ENCODE data around the gene VTI1A.

Gene VTI1A

DNA sequence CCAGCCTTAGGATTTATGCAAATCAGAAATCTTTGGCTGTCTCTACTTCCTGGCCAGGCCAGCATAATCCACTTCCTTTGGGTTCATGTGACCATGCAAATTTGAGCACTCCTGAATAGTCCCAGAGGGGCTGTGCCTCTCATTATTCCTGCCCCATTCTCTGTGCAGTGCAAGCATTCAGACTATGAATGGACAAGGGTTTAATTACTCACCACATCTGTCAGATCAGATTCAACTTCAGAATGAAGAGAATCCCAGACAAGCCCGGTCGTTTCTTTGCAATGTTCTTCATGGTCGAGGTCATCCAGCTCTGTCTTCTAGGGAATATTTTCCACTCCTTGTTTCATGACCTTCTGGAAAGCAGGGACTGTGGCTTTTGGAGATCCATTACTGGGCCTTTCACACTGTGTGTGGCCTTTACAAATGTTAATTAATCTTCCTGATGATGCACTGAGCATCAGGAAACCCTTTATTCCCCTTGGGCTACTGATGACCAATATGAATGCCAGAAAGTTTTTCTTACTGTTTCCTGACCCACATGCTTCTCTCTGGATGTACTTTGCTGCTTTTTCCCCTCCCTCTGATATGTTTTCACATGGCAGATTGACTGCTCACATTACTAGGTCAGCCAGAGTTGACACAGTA lies 285.4 kb downstream of the VTI1A start:
- no peak for DNase-seq

DNA sequence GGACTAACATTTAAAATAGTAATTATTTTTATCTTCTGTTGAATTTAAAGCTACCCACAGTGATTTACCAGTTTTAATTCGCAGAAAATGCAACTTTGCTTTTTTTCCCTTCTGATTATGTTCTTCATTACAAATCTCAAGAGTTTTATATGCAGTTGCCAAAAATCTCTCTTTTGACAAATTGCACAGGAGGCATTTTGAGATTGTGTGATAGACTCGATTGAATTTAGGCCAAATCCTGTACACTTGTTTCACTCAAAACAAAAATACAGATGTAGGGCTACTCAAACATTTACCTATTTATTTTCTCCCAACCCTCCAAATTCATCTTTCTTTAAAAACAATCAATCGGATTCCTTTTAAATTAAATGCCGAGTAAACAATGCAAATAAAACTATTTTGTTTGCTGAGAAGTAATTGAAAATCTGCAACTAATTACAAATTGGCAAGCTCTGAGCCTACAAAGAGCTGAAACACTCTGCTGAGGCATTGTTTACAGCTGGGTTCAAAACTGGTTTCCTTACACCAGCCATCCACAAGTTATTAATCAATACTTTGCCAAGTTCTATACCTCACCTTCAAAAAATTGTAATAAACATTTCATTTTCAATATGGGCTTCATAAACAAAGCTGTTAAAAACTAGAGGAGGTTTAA lies 288.2 kb downstream of the VTI1A start:
- DNase-seq = no peak

DNA sequence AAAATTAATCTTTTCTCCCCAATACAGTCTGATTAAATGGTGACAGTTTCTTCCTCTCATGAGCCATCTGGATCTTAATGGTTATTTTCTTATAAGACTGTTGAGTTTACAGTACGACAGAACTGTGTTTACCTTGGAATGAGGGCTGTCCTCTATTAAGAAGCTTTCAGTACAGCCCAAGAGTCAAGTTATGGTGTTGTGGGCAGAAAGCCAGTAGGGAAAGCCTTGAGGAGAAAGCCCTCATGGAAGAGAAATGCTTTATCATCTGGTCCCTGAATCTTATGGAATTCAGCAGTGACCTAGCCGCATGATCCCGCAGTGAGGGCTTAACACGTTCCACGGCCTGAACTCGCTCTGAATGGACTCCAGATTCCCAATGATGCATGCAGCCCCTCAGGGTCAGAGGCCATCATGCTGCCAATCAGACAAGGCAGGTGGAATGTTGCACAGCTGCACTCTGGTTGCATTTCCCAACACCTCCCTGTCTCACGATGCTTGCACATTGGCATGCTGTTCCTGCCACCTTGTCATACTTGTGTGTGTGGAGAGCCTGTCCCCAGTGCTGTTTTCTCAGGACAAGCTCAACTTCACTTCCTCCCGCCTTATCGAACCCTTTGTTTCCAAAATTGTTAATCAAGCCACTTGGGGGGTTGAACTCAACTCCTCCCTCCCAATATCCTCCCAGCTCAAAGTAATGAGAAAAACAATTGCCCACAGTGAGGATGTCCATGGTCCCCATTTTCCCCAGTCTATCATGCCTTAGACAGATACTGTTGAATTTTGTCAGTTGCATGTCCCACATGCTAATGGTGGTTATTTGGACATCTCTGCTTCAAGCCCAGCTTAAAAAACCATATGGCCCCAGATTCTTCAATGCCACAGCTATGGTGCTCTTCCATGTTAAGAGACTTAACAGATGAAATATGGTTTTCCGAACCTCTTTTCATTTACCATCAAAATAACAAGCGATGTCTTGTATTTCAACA lies 291.9 kb downstream of the VTI1A start:
- no peak for DNase-seq

DNA sequence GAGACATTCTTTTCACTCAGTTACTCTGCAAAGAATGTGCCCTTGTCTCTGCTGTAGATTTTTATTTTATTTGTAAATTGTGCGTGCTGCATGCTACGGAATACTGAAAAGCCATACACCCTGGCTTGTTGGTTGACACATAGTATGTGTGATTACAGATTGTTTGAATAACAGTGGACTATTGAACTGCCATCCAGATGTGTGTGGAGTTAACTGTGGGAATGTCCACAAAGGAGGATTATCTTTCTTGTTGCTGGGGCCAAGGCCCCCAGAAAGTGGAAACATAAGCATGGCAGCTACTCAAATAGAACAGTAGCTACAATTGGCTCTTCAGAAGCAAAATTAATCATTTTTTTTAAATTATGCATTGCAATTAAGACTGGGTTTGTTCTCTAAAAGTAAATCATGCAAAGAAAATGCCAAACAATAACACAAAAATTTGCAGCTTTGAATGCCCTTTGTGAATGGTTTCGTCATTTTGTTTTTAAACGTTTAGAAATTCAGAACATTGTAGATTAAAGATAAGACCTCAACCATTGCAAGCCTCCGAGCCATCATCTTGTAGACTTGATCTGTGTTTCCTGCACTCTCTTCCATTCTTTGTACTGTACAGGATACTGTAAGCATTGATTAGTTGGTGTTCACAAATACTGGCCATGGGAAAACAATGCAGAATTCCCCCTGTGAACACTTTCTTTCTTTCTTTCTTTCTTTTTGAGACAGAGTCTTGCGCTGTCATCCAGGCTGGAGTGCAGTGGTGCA lies 292.8 kb downstream of the VTI1A start:
- DNase-seq = no peak

DNA sequence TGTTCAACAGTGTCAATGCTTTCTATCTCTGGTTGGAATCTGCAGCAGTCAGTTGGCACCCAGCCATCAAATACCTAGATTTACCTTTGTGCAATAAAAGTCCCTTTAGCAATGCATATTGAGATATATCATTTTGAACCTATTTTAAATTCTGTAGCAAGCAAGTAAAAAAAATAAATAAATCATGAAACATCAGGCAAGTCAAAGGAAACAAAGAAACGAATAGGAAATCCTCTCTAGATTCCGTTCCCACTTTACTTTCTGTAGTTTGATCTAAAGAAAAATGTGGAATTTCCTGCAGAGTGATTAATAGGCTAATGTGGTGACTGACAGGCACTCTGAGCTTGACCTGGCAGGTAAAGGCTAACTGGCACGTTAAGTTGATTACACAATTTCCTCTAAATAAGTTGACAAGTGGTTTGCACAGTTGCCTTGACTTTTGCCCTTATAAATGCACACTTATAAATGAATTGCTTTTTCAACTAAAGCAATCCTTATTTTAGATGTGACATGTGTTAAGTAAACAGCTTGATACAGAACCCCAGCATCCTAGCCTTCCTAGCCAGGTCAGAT lies 294.9 kb downstream of the VTI1A start:
- no peak for DNase-seq

DNA sequence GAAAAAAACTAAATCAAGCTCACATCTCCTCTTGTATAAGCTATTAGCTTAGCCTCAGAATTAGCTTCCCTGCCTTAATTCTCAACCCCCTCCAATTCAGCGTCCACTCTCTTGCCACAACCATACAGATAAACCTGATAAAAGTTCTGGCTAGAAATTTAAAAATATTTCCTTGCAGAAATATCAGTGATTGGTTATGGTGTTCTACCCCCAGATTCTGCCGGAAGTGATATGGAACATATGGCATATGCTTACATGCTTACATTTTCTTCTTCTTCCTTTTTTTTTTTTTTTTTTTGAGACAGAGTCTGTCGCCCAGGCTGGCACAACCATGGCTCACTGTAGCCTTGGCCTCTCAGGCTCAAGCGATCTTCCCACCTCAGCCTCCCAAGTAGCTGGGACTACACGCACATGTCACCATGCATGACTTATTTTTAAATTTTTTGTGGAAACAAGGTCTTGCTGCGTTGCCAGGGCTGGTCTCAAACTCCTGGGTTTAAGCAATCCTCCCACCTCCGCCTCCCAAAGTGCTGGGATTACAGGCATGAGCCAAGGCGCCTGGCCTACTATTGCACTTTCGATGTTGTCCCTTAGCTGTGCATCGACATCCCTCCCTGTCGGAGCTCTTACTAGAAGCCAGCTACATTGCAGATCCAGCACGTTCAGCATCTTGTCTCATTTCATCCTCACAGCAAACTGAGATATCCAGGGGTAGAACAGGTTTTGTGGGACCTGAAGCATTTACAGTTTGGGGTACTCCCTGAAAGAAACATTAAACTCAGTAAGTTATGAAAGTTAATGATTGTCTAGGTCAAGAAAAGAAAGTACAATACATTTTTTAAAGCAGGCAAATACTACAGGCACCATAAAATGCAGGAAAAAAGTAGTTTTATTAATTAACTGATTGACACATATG lies 297.4 kb downstream of the VTI1A start:
- DNase-seq = no peak

DNA sequence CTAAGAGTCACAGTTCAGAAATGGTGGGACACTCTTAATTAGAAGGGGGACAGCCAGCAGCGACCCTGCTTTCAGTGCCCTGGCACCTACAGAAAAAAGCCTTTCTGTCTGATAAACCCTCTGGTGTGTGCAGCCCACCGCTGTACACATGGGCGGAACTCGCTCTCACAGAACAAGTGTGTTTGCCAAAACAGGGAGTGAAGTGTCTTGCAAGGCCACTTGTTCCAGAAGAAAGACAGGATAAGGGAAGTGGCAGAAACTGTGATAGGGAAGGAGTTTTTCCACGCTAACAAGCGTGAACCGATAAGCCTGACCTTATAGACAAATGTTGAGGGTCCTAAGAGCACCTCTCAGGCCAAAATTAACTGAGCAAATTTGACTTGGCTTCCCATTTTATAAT lies 299.3 kb downstream of the VTI1A start:
- no peak for DNase-seq

DNA sequence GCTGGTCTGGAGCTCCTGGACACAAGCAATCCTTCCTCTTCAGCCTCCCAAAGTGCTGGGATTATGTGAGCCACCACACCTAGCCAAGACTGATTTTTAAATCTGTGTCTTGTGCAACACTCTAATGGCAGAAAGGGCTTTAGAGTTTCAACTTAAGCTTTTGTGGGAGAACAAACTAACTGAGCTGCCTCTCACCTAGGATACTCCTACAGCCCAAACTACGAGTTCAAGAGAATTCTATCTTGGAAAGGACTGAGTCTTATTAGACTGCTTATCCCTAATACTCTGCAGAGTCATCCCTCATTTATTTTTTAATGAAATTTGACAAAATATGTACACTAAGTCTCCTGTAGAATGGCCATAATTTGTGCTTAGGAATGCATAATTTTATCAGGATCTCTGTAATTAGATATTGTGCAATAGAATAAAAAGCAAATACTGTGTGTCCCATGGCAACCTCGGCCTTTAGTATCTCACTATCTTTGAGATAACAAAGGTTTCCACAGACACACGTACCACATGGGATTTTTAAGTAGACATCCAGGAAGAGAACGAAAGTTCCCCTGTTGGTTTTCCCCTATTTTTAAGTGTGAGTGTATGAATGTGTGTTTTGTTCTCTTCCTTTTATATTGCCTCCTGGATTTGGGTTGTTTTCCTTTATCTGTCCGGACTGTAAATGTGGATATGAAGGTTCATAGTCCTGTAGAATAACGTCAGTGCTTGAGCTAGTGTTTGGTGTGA lies 303.6 kb downstream of the VTI1A start:
- DNase-seq = no peak

DNA sequence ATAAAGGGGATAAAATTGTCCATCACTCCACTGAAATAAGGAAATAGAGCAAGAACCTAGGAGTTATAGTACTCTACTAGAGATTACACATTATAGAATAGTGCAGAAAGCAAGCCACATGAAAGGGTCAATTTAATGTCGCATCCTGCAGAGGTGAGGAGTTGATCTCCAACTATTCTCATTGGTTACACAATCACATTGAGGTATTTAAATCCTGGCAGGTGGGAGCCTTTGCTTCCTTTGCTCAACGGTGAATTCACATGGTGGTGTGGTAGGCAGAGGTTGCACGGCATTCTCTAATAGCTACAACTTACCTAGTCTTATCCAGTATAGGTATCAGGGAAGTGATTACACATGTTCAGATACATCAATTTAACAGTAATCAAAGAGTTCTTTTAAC lies 304.6 kb downstream of the VTI1A start:
- DNase-seq = no peak

DNA sequence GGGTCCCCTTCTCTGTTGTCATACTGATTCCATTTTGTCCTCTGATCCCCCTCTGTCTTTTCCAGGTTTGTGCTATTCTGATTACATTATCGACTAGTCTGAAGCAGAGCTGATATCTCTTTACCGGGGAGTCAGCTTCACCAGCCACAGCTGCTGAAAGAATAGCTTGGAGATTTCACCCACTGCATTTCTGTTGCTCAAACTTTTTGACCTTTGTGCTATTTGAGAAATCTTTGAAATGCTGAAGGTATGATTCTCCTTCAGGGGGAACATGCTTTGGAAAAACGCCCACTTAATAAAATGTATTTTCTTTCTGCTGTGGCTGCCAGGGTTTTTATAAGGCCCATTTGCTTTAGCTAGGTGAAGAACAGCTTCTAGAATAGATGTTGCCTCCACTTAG lies 305.3 kb downstream of the VTI1A start:
- no peak for DNase-seq

DNA sequence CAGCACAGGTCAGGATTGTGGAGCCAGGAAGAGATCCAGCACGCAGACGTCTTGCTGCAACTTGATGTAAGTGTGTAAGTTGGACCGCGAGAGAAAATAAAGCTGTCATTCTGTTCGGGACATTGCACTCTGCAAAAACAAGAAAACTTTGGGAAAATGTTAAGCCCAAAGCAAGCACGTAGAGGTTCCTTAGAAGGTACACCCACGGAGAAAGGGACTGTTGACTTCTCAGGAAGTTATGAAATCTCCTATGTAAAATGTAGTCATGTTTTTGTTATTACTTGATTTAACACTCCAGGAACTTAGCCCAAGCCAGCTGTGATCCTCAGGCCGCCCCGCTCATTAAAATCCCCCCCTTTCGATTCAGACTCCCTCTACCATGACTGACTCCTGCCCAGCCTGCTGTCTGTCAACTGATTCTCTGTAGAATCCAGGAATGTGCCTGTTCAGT lies 307.0 kb downstream of the VTI1A start:
- no peak for DNase-seq

DNA sequence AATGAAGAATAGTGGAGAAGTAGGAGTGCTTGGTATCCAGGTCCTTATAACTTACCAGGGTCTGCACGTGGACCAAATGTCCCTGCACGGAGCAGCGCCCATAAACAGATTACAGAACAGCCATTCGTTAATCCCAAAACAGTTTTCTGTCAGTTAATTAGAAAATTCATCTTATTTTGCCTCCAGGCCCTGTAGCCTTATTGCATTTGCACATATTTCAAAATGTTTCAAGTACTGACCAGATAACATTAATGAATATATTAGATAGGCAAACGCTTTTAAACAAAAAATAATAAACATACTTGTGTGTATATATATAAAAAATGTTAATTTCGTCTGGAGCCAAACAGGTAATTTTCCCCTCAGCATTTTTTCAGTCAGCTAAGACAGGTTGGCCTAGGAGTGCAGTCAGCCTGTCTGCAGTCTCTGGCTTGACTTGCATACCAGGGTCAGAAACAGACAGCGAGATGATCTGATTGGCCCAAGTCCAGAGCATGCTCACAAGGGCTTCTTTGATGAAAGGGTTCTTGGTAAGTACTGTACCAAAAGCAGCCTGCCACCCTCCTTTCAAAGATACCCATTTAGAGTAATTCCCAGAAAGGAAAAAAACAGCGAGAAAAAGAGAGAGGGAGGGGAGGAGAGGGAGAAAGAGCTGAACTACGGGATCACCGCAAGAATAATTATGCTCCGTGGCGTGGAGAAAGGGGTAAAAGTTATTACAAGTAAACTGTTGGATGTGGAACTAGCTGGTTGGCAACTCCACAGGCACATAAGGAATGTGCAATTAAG lies 308.6 kb downstream of the VTI1A start:
- no peak for DNase-seq

DNA sequence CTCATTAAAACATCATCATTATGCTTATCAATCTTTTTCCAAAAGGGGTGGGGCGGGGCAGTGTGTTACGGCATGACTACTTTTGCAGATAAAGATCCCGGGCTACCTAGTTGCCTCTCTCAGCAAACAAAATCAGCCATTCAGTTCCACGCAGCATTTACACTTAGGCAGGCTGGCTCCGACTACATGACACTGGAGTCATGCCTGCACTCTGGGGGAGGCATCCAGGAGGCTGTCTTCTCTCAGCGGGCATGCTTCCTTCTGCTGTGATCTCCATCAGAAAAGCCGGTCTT lies 309.2 kb downstream of the VTI1A start:
- DNase-seq = no peak

DNA sequence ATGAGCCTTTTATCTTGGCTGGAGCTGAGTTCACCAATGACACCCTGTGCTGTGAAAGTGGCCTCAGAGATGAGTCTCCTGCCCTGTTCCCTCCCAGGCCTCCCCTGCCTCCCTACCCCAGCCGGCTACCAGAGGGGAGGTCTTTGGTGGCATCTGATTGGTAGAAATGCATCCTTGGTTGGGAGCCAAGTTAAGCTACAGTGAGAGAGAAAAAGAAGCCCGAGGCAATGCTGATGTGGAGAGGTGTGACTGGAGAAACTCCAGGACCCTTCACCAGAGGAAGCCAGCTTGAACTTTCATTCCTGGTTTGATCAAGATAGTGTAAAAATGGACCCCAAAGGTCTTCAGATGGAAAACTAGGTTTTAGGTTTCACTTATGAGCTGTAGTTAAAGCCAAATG lies 311.9 kb downstream of the VTI1A start:
- DNase-seq = no peak

DNA sequence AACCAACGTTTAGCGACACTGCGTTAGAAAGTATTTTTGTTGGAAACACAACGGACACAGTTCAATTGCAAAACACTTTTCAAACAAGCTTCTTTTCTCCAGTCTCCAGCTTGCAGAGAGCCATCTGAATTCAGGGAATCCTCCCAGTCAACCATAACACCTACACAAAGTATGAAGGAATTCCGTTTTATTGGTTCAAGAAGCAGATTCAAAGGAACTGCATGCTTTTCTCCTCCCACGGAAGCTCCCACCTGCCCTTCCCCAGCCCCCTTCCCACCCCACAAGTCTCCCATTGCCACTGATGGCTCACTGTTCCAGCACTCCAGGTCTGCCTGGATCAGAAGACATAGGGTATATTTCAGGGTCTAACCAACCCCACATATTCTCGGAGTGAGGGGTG lies 312.5 kb downstream of the VTI1A start:
- no peak for DNase-seq

DNA sequence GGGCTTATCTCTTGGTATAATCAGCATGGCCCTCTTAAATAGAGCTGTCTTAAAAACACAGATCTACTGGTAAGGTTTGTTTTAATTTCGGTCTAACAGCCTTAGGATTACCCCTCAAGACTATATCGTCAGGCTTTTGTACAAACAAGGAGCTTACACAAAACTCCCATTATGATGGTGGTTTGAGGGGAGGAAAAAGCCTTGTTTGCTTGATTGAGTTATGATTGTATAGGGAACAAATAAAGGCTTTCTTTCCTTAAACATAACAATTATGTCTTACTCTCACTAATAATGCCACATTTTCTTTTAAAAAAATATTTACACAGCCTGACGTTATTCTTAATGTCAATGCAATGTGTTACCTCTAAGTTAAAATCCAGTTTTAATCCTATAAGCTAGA lies 314.2 kb downstream of the VTI1A start:
- no peak for DNase-seq

DNA sequence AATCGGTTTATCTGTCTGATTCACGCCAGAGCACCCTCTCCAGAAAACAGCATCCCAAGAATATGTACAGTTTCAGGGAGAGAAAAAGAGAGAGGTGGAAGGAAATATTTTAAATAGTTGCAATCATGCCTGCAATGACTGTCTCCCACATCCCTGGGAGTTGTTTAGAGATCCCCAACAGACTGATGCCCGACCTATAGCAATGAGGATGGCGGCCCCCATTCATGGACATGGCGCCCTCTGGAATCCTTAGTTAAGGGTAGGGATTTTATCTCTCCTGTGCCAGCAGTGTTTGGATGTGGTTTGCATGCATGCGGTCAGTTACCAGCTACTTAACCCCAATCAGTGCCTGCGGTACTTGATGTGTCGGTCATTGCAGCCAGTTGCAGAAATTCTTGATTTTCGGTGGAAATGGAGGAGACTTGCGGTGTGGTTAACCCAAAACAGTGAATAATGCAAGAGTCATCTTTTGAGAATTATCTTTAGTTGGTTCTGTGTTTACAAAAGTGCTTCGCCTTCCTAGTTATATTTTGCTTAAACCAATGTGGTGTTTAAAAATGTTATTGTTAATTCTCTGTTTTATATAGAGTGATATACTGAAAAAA lies 317.0 kb downstream of the VTI1A start:
- DNase-seq = no peak

DNA sequence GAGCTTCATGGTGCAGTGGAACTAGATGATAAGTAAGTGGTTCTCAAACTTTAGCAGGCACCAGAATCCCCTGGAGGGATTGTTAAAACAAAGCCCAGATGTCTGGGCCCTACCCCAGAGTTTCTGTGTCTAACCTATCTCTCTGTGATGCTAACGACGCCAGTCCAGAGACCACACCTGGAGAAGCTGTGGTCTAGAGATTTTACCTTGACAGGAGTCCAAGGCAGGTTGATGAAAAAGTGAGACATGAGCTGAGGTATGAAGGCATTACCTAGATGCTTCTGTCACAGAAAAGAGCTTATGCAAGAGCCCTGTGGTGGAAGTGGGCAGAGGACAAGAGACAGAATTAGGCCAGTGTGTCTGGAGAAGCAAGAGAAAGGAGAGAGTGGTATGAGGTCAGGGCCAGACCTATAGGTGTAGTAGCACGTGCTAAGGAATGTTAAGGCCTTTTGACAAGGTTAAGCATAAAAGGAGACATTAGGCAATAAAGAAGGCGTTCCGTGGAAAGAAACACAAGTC lies 318.8 kb downstream of the VTI1A start:
- DNase-seq = no peak

DNA sequence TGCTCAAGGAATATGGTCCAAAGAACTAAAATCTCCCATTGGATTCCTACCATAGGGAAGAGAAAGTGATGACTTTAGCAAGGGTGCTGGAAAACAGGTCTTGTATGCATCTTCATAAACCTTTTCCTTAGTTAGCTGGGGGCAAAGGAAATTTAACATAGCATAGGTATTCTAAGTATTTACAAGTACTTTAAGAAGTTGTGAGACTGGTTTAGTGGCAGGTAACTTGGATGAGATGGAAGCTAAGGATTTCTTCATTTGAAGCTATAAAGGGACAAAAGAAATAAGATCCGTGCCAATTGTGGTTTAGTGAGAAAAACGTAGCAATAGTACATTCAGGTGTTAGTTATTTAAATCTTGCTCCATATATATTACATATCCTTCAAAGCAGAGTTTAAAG lies 319.6 kb downstream of the VTI1A start:
- no peak for DNase-seq
